ENCODE measurements around the gene ATG4C.

ATG4C gene

GRCh38 chr1:62799688-62800087, 15.8 kb downstream of the ATG4C start:
- ChIA-PET POLR2A (no interaction called here), CTCF (no interaction called here)
- no peak for TF ChIP-seq HDGF (IDR thresholded peaks at IDR 0.05; ENCODE audit: borderline replicate concordance)
- no peak for TF ChIP-seq ELF4 (IDR thresholded peaks at IDR 0.05)
- TF ChIP-seq ZNF384 (IDR thresholded peaks at IDR 0.05): no peak
- no peak for TF ChIP-seq ARNT (IDR thresholded peaks at IDR 0.05)
- TF ChIP-seq L3MBTL2 (conservative IDR thresholded peaks at IDR 0.05): no peak
- no peak for TF ChIP-seq FOXA1 (IDR thresholded peaks at IDR 0.05)
- TF ChIP-seq BHLHE40 (IDR thresholded peaks at IDR 0.05; ENCODE audit: borderline replicate concordance): no peak
- TF ChIP-seq LEF1 (IDR thresholded peaks at IDR 0.05; ENCODE audit: borderline replicate concordance): no peak
- no peak for TF ChIP-seq TARDBP (IDR thresholded peaks at IDR 0.05)
- TF ChIP-seq PKNOX1 (IDR thresholded peaks at IDR 0.05): no peak
- no peak for TF ChIP-seq NFRKB (IDR thresholded peaks at IDR 0.05)
- no peak for TF ChIP-seq SUZ12 (IDR thresholded peaks at IDR 0.05)
- TF ChIP-seq CTBP1 (IDR thresholded peaks at IDR 0.05; ENCODE audit: borderline replicate concordance): no peak
- no peak for TF ChIP-seq SP1 (IDR thresholded peaks at IDR 0.05)
- TF ChIP-seq FOXK2 (IDR thresholded peaks at IDR 0.05): no peak
- TF ChIP-seq FOXM1 (IDR thresholded peaks at IDR 0.05; ENCODE audit: borderline replicate concordance): no peak
- no peak for DNase-seq (ENCODE audit: extremely low spot score)

GRCh38 chr1:62800281-62800680, 16.3 kb downstream of the ATG4C start:
- ChIA-PET CTCF (no interaction called here), POLR2A (no interaction called here)
- TF ChIP-seq FOXM1 (IDR thresholded peaks at IDR 0.05; ENCODE audit: borderline replicate concordance) (no peak), FOXK2 (IDR thresholded peaks at IDR 0.05) (no peak), LEF1 (IDR thresholded peaks at IDR 0.05; ENCODE audit: borderline replicate concordance) (no peak), TARDBP (IDR thresholded peaks at IDR 0.05) (no peak), FOXA1 (IDR thresholded peaks at IDR 0.05) (no peak), ARNT (IDR thresholded peaks at IDR 0.05) (no peak), SP1 (IDR thresholded peaks at IDR 0.05) (no peak), BHLHE40 (IDR thresholded peaks at IDR 0.05; ENCODE audit: borderline replicate concordance) (no peak), NFRKB (IDR thresholded peaks at IDR 0.05) (no peak), PKNOX1 (IDR thresholded peaks at IDR 0.05) (no peak), SUZ12 (IDR thresholded peaks at IDR 0.05) (no peak), ZNF384 (IDR thresholded peaks at IDR 0.05) (no peak), L3MBTL2 (conservative IDR thresholded peaks at IDR 0.05) (no peak), ELF4 (IDR thresholded peaks at IDR 0.05) (no peak), HDGF (IDR thresholded peaks at IDR 0.05; ENCODE audit: borderline replicate concordance) (no peak), CTBP1 (IDR thresholded peaks at IDR 0.05; ENCODE audit: borderline replicate concordance) (no peak)
- DNase-seq (ENCODE audit: extremely low spot score): no peak

DNA sequence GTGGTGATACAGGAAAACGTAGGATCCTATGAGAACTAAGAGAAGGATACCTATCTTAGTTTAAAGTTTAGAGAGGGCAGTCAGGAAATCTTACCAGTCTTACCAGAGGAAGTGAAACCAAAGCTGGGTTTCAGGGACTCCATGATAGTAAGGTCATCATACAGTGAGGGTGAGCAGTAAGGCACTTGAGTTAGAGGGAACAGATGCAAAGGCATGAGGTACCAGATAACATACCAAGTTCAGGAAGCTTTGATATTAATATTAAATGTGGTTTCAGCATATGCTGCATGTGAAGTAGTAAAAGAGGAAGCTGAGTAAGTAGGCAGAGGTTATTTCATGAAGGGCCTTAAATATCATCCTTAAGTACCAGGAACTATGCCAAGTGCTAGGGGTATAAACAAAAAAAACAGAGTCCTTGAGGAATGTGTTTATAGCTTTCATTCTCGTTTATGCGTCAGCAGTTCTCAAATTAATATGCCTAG, 16.9 kb downstream of the ATG4C start:
- POLR2A ChIA-PET: no interaction called here
- no peak for DNase-seq (ENCODE audit: extremely low spot score)
- CTCF ChIA-PET: no interaction called here
- TF ChIP-seq HDGF (IDR thresholded peaks at IDR 0.05; ENCODE audit: borderline replicate concordance) (no peak), SP1 (IDR thresholded peaks at IDR 0.05) (no peak), NFRKB (IDR thresholded peaks at IDR 0.05) (no peak), LEF1 (IDR thresholded peaks at IDR 0.05; ENCODE audit: borderline replicate concordance) (no peak), CTBP1 (IDR thresholded peaks at IDR 0.05; ENCODE audit: borderline replicate concordance) (no peak), BHLHE40 (IDR thresholded peaks at IDR 0.05; ENCODE audit: borderline replicate concordance) (no peak), FOXM1 (IDR thresholded peaks at IDR 0.05; ENCODE audit: borderline replicate concordance) (no peak), FOXK2 (IDR thresholded peaks at IDR 0.05) (no peak), TARDBP (IDR thresholded peaks at IDR 0.05) (no peak), SUZ12 (IDR thresholded peaks at IDR 0.05) (no peak), ELF4 (IDR thresholded peaks at IDR 0.05) (no peak), L3MBTL2 (conservative IDR thresholded peaks at IDR 0.05) (no peak), ZNF384 (IDR thresholded peaks at IDR 0.05) (no peak), ARNT (IDR thresholded peaks at IDR 0.05) (no peak), FOXA1 (IDR thresholded peaks at IDR 0.05) (no peak), PKNOX1 (IDR thresholded peaks at IDR 0.05) (no peak)

DNA sequence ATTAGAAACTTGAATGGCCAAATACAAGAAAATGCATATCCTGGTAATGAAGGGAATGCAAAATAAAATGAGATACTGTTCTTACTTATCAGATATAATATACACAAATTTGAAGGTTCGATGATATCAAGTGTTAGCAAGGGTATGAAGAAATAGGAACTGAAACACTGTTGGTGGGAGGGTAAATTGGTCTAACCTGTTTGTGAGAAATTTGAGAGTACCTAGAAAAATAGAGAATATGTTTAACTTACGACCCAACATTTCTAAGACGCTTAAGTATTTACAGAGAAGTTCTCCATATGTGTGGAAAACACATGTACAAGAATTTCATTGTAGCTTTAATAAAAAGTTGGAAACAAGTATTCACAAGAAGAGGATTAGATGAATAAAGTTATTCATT, 25.9 kb downstream of the ATG4C start:
- ChIA-PET CTCF (no interaction called here), POLR2A (no interaction called here)
- DNase-seq (ENCODE audit: extremely low spot score): no peak
- no peak for TF ChIP-seq FOXK2 (IDR thresholded peaks at IDR 0.05)
- no peak for TF ChIP-seq PKNOX1 (IDR thresholded peaks at IDR 0.05)
- TF ChIP-seq HDGF (IDR thresholded peaks at IDR 0.05; ENCODE audit: borderline replicate concordance): no peak
- TF ChIP-seq LEF1 (IDR thresholded peaks at IDR 0.05; ENCODE audit: borderline replicate concordance): no peak
- TF ChIP-seq ELF4 (IDR thresholded peaks at IDR 0.05): no peak
- no peak for TF ChIP-seq FOXA1 (IDR thresholded peaks at IDR 0.05)
- TF ChIP-seq SUZ12 (IDR thresholded peaks at IDR 0.05): no peak
- TF ChIP-seq NFRKB (IDR thresholded peaks at IDR 0.05): no peak
- no peak for TF ChIP-seq ARNT (IDR thresholded peaks at IDR 0.05)
- no peak for TF ChIP-seq L3MBTL2 (conservative IDR thresholded peaks at IDR 0.05)
- no peak for TF ChIP-seq SP1 (IDR thresholded peaks at IDR 0.05)

- DNase-seq (ENCODE audit: extremely low spot score): no peak
- CTCF ChIA-PET: no interaction called here
- TF ChIP-seq L3MBTL2 (conservative IDR thresholded peaks at IDR 0.05): no peak
- TF ChIP-seq FOXA1 (IDR thresholded peaks at IDR 0.05): no peak
- TF ChIP-seq TARDBP (IDR thresholded peaks at IDR 0.05): no peak
- no peak for TF ChIP-seq ELF4 (IDR thresholded peaks at IDR 0.05)
- no peak for TF ChIP-seq SP1 (IDR thresholded peaks at IDR 0.05)
- TF ChIP-seq PKNOX1 (IDR thresholded peaks at IDR 0.05): no peak
- no peak for TF ChIP-seq ARNT (IDR thresholded peaks at IDR 0.05)
- no peak for TF ChIP-seq NFRKB (IDR thresholded peaks at IDR 0.05)
- POLR2A ChIA-PET: no interaction called here
These were observed 26.7 kb downstream of the ATG4C start for GRCh38 chr1:62810420-62811274.
